GM12873 (cell line): ENCODE measurements around the gene UBE2N.

Experiments
- CTCF ChIP-seq: IDR thresholded peaks from 2 replicates; pipeline ENCODE4 v1.5.1; 2012; ENCODE audit warnings: low read depth, mild to moderate bottlenecking, moderate library complexity, low read length, control low read depth; ENCODE audit not compliant: insufficient read depth; ENCODE audit errors: missing control alignments

The UBE2N gene

GRCh38 chr12:93456077-93456476 lies 14.3 kb upstream of the UBE2N start:
- no peak for TF ChIP-seq CTCF

- no peak for TF ChIP-seq CTCF
These were observed 11.9 kb upstream of the UBE2N start for GRCh38 chr12:93453633-93454032.

- no peak for TF ChIP-seq CTCF
These were observed 9.8 kb upstream of the UBE2N start for GRCh38 chr12:93451423-93452158.

- no peak for TF ChIP-seq CTCF
These were observed 7.5 kb upstream of the UBE2N start for GRCh38 chr12:93449277-93449676.

- no peak for TF ChIP-seq CTCF
These were observed 7.0 kb upstream of the UBE2N start for GRCh38 chr12:93448796-93449195.

GRCh38 chr12:93447555-93448290 lies 6.0 kb upstream of the UBE2N start:
- no peak for TF ChIP-seq CTCF

GRCh38 chr12:93443576-93443975 lies 1.8 kb upstream of the UBE2N start:
- no peak for TF ChIP-seq CTCF
